Neural cell (in vitro differentiated cells): ENCODE results near the gene C14orf39.

Experiments used
- CTCF ChIP-seq: fragments of 450-650 bp; IDR thresholded peaks from 2 replicates; pipeline ENCODE4 v1.5.1; 2014; ENCODE audit warnings: antibody characterized with exemption, mild to moderate bottlenecking, moderate library complexity; ENCODE audit not compliant: poor library complexity, severe bottlenecking
- EP300 ChIP-seq: fragments of 450-650 bp; conservative IDR thresholded peaks from 2 replicates; pipeline ENCODE4 v1.6.1; 2014; ENCODE audit warnings: antibody characterized with exemption, mild to moderate bottlenecking, moderate library complexity; ENCODE audit not compliant: poor library complexity, severe bottlenecking
- EZH2 ChIP-seq: fragments of 200-600, 300-800 bp; shearing (Covaris generic), sonication (generic); IDR thresholded peaks from 2 replicates; pipeline ENCODE4 v1.6.1; 2014; ENCODE audit warnings: antibody characterized with exemption, low read length, borderline replicate concordance, mild to moderate bottlenecking; ENCODE audit not compliant: insufficient read depth, poor library complexity, severe bottlenecking
- MXI1 ChIP-seq: fragments of 450-650 bp; conservative IDR thresholded peaks from 2 replicates; pipeline ENCODE4 v1.6.1; 2014; ENCODE audit warnings: antibody characterized with exemption, mild to moderate bottlenecking; ENCODE audit not compliant: poor library complexity, severe bottlenecking
- POLR2AphosphoS5 ChIP-seq: IDR thresholded peaks from 2 replicates; pipeline ENCODE4 v1.6.1; 2012
- RAD21 ChIP-seq: fragments of 450-650 bp; conservative IDR thresholded peaks from 2 replicates; pipeline ENCODE4 v1.6.1; 2014; ENCODE audit warnings: antibody characterized with exemption, mild to moderate bottlenecking, moderate library complexity
- SMC3 ChIP-seq: fragments of 450-650 bp; conservative IDR thresholded peaks from 2 replicates; pipeline ENCODE4 v1.6.1; 2014; ENCODE audit warnings: antibody characterized with exemption, mild to moderate bottlenecking, moderate library complexity; ENCODE audit not compliant: poor library complexity

- no peak for TF ChIP-seq RAD21
- TF ChIP-seq CTCF, result no peak
- TF ChIP-seq EP300, result no peak
- no peak for TF ChIP-seq POLR2AphosphoS5
- no peak for TF ChIP-seq SMC3
- TF ChIP-seq EZH2, result no peak
- no peak for TF ChIP-seq MXI1
These were observed 30.0 kb downstream of the C14orf39 start for GRCh38 chr14:60455875-60456274.
